ENCODE data around the gene PPP1R3G. TPM values are rescaled to one million over a fixed set of nuclear protein-coding genes. Genes with fewer than 3 reads are reported as not detected.

The PPP1R3G gene
- total RNA-seq, 1 experiment from 2014 or later: 0.44 TPM

- no peaks in the 10 kb centered on the region for H3K36me3 ChIP-seq (ENCODE audit: control insufficient read depth, insufficient read depth, low read length)
- H3K4me1 ChIP-seq (ENCODE audit: control insufficient read depth, insufficient read depth, low read length): no peaks in the 10 kb centered on the region
- H3K27me3 ChIP-seq (ENCODE audit: control insufficient read depth, insufficient read depth, low read length): no peaks in the 10 kb centered on the region
- no peak overlapping the region for H3K27ac ChIP-seq (ENCODE audit: low read length)
- H3K4me3 ChIP-seq (ENCODE audit: low read depth in 2 of 2, low read length in 2 of 2): no peak overlapping the region
- CTCF ChIA-PET: no interaction called here
- ATAC-seq: no peak
- no peak for TF ChIP-seq SIN3A (IDR thresholded peaks at IDR 0.05; ENCODE audit: borderline replicate concordance, insufficient read depth, low read depth, low read length)
- no peak for TF ChIP-seq REST (IDR thresholded peaks at IDR 0.05; ENCODE audit: insufficient read depth in 1 of 2, low read depth in 2 of 2, low read length in 1 of 2)
- no peak for TF ChIP-seq POLR2AphosphoS5 (IDR thresholded peaks at IDR 0.05; ENCODE audit: low read depth, low read length)
- in situ Hi-C loops (cut with HindIII; ENCODE audit: low pct_unique_long_range_greater_than_20kb, low sequenced_read_pairs): no loop called here
- no peak for DNase-seq (ENCODE audit: low read depth, low spot score)
- POLR2A ChIA-PET: no interaction called here
- H3K9me3 ChIP-seq (ENCODE audit: control insufficient read depth, insufficient read depth, low read depth, low read length): no peaks in the 10 kb centered on the region
- intact Hi-C loops (cut with micrococcal nuclease; ENCODE audit: unreplicated experiment): no loop called here
- BruUV-seq (replicated peaks): no TSS peak
Observed at GRCh38 chr6:5133943-5134342, 48.8 kb downstream of the PPP1R3G start.

- BruUV-seq (replicated peaks): no TSS peak
Observed at GRCh38 chr6:5135788-5136376, 50.7 kb downstream of the PPP1R3G start.

More at GRCh38 chr6:5135788-5136376, 50.7 kb downstream of the PPP1R3G start:
- TF ChIP-seq TCF7L2 (IDR thresholded peaks at IDR 0.05; ENCODE audit: low read depth, low read length) (no peak), CTCF (IDR thresholded peaks at IDR 0.05) (peak; percentile 71)
- Histone ChIP-seq H3K4me1 (ENCODE audit: control insufficient read depth, insufficient read depth, low read length) (no peaks in the 10 kb centered on the region), H3K27ac (ENCODE audit: low read length) (no peak overlapping the region), H3K9me3 (ENCODE audit: control insufficient read depth, insufficient read depth, low read depth, low read length) (no peaks in the 10 kb centered on the region), H3K4me3 (ENCODE audit: low read depth in 2 of 2, low read length in 2 of 2) (no peak overlapping the region), H3K27me3 (ENCODE audit: control insufficient read depth, insufficient read depth, low read length) (no peaks in the 10 kb centered on the region), H3K36me3 (ENCODE audit: control insufficient read depth, insufficient read depth, low read length) (no peaks in the 10 kb centered on the region)
- no peak for DNase-seq (ENCODE audit: low read depth, low spot score)
- ATAC-seq: 0 out of 2 replicates have a peak, but pooled peaks have one; percentile 60
- intact Hi-C loops (cut with micrococcal nuclease; ENCODE audit: unreplicated experiment): no loop called here
- ChIA-PET CTCF (no interaction called here), POLR2A (no interaction called here)
- in situ Hi-C loops (cut with HindIII; ENCODE audit: low pct_unique_long_range_greater_than_20kb, low sequenced_read_pairs): no loop called here
